ENCODE data around the gene MAN2C1. TPM values are rescaled to one million over a fixed set of nuclear protein-coding genes. Genes with fewer than 3 reads are reported as not detected.

Gene MAN2C1
- total RNA-seq, 1 experiment from 2014 or later, result 37.1 TPM

DNA sequence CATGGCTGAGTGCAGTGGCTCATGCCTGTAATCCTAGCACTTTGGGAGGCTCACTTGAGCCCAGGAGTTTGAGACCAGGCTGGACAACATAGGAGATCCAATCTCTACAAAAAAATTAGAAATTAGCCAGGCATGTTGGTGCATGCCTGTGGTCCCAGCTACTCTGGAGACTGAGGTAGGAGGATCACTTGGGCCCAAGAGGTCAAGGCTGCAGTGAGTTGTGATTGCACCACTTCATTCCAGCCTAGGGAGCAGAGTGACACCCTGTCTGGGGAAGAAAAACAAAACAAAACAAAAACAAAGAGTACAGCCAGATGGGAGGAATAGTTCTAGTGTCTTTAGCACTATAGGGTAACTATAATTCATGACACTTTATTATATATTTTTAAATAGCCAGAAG lies 58.7 kb downstream of the MAN2C1 start:
- no peak for DNase-seq (ENCODE audit: low read depth)

DNA sequence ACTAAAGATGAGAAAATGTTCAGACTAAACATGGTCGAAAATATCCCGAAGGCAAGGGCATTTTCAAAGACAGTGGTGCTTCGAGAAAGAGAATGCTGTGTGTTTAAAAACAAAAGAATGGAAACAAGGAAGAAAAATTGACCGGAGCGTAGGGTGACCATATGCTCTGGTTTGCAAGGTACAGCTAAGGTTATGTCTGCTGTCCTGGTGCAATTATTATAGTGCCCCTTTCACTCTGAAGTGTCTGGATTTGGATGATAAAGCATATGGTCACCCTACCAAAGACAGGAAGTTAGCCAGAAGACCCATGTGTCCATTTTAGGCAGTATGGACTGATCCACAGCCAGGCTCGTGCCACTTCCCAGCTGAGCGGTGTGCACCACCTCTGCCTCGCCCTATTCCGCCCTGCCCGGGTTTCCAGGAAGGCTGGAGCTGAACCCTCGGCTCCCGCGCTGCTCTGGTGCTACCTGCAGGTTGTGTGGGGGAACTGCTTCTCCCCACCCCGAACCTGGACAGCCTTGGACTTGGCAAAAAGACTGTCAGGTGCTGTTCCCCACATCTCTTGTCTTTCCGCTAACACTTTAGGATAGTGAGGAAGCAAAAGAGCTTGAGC lies 60.5 kb downstream of the MAN2C1 start:
- peak; percentile 35 for DNase-seq (ENCODE audit: low read depth)

DNA sequence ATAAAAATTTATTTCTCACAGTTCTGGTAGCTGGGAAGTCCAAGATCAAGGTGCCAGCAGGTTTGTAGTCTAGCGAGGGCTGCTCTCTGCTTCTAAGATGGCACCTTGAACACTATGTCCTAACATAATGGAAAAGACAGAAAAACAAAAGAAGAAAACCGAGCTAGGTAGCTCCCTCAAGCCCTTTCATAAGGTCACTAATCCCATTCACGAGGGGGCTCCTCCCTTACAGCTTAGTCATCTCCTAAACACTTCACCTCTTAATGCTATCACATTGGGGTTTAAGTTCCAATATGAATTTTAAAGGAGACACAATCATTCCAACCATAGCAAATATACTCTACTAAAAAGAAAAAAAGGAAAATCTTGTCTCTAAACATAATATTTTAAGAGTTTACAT lies 62.2 kb downstream of the MAN2C1 start:
- DNase-seq (ENCODE audit: low read depth), result no peak

Other genes starting within 250 kb of the MAN2C1 start
- gene C15orf39, start 166.7 kb downstream of the MAN2C1 start, total RNA-seq (2014; rRNA removed; shearing (Covaris generic)), result 8.1 and 10.0 TPM in 2 replicates
- not detected in 2 replicates for gene GOLGA6C, start 110.3 kb downstream of the MAN2C1 start, total RNA-seq (2014; rRNA removed; shearing (Covaris generic))
- not detected in 2 replicates for gene GOLGA6D, start 85.8 kb downstream of the MAN2C1 start, total RNA-seq (2014; rRNA removed; shearing (Covaris generic))
- gene COMMD4, start 32.5 kb downstream of the MAN2C1 start, total RNA-seq (2014; rRNA removed; shearing (Covaris generic)), result 136 and 145 TPM in 2 replicates
- 2.6 and 4.2 TPM in 2 replicates for gene NEIL1, start 21.6 kb downstream of the MAN2C1 start, total RNA-seq (2014; rRNA removed; shearing (Covaris generic))
- gene SIN3A, start 83.1 kb upstream of the MAN2C1 start, total RNA-seq (2014; rRNA removed; shearing (Covaris generic)), result 22.8 and 29.7 TPM in 2 replicates
- 22.4 and 27.8 TPM in 2 replicates for gene PTPN9, start 210.7 kb upstream of the MAN2C1 start, total RNA-seq (2014; rRNA removed; shearing (Covaris generic))